Activated CD4-positive, alpha-beta T cell treated with anti-CD3 and anti-CD28 coated beads, Interleukin-2, amount 50 U/mL, for 1 hour (primary cell): ENCODE data around the gene PLOD1.
"Not testable (repeated sequence)": the region's sequence is repeated elsewhere in the genome, so short reads cannot be mapped to it uniquely, and the experiment has no call there.

Experiments used
- DNase-seq: peaks from one replicate; pipeline ENCODE4 v3.0.0-alpha.2; 2020

Gene PLOD1

DNA sequence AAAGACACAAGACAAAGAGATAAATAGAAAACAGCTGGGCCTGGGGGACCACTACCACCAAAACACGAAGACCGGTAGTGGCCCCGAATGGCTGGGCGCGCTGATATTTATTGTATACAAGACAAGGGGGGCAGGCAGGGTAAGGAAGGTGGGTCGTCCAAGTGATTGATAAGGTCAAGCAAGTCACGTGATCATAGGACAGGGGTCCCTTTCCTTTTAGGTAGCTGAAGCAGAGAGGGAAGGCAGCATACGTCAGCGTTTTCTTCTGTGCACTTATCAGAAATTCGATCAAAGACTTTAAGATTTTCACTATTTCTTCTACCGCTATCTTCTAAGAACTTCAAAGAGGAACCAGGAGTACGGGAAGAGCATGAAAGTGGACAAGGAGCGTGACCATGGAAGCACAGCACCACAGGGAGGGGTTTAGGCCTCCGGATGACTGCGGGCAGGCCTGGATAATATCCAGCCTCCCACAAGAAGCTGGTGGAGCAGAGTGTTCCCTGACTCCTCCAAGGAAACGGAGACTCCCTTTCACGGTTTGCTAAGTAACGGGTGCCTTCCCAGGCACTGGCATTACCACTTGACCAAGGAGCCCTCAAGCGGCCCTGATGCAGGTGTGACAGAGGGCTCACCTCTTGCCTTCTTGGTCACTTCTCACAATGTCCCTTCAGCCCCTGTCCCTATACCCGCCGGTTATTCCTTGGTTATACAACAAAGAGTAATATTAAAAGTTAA is 21.9 kb upstream of the PLOD1 start:
- DNase-seq: not testable (repeated sequence)

DNA sequence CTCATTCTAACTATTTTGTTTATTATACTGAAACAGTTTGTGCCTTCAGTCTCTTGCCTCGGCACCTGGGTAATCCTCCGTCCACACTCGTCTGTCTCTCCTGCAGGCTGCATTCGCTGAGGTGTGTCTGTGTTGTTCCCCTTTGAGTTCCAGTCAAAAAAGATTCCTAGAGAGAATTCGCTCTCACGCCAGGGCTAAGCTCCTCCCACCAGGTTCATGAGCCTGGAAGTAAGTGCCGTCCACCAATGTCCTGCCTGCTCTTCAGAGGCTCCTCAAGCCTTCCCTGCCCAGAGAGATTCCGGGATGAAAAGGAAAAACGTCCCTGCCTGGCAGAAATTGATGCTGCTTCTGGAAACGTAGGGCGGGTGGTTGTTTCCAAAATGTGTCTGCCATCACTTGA is 21.2 kb upstream of the PLOD1 start:
- DNase-seq: no peak

DNA sequence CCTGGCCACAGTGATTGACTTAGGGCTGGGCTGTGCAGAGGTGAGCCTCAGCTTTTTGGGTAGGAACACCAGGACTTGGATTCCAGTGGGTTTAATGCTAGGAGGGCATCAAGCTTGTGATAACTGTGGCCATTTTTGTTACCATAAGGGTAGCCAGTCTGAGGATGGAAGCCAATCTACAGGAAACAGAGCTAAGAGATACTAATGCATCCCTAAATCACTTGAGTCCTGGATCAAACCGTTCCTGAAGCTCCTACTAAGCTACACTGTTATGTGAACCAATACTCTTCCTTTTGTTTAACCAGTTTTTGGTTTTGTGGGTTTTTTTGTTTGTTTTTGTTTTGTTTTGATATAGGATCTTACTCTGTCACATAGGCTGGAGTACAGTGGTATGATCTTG is 20.5 kb upstream of the PLOD1 start:
- no peak for DNase-seq

DNA sequence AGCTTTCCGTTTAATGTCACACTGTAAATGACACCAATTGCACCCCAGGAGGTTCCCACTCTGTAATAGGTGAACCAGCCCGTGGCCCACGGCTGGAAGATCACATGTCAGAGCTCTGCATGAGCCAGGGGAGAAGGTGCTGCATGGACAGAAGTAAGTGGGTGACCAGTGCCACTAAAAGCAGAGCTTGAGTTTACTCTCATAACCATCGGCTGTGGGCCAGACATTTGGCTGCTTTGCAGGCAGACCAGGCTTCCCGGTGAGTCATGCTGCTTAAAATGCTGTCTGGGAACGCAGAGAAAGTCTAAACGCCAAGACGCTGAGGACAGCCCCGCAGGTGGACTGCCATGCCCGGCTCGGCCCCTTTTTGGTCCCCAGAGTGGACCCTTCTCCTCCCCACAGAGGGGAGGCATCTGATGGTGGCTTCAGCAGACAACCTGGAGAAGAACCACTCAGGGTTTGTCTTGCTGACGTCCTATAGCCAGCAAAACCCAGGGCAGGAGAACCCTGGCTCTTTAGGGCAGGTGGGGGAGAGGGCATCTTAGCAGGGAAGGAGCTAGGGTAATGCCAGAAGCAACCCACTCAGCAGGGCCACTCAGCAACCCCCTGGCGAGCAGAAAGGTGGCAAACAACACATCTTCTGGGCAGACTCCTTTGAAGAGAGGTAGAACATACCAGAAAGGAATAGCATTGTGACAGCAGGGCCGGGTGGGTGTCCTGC is 15.6 kb upstream of the PLOD1 start:
- DNase-seq: no peak

DNA sequence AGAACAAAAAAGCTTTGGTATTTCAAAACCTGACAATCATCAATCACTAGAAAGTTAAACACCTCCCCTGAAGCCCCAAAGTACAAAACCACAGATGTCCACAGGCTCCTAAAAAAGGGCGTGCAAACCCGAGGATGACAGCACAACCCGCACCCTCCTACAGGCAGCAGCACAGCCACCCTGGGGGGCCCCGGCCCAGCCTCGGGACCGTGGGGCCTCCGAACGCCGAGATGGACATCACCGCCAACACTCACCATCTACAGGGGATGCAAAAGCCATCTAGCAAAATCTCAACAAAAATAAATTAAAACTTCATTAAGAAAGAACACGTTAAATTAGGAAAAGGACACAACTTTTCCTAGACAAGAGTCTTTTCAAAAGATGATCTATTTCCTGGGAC is 14.9 kb upstream of the PLOD1 start:
- no peak for DNase-seq

DNA sequence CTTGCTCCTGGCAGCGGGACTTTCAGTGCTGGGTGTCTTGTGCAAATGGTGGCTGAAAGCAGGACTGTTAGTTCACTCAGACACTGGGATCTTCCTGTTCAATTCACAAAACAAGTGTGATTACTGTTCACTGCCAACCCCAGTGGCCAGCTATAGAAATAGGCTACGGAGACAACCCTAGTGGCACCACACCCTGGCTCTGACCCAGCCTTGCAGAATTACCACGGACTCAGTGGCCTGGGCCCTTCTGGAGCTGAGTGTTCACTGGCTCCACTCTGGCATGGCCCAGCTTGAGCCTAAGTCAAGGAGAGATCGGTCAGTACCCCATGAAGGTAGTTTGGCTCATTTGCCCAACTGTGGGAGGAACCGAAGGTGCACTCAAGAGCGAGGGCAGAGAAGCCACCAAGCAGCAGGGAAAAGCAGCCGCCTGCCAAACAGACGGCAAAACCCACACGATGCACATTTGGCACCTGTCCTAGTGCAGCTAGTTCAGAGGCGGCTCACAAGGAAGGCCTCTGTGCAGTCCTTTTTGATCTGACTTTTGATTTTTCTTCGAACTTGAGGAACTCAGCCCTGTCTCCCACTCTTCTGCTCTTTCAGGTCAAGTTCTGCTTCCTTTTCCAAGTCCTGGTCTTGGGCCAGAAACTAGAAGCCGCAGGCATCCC is 14.1 kb upstream of the PLOD1 start:
- no peak for DNase-seq

DNA sequence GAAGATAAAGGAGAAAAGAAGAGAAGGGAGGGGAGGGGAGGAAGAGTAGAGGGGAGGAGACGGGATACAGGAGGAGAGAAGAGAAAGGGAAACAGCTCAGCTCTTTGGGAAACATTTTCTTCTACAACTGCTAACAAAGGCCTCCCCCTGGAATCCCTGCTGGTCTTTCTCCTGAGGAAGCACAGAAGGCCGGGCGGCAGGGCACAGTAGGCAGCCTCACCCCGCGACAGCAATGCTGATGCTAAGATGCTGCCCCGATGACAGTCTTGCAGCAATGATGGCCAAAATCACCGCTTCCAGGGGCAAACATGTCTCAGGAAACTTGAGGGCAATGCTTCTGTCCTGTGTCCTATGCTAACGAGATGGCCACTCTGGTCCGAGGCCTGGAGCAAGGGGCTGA is 13.5 kb upstream of the PLOD1 start:
- no peak for DNase-seq

DNA sequence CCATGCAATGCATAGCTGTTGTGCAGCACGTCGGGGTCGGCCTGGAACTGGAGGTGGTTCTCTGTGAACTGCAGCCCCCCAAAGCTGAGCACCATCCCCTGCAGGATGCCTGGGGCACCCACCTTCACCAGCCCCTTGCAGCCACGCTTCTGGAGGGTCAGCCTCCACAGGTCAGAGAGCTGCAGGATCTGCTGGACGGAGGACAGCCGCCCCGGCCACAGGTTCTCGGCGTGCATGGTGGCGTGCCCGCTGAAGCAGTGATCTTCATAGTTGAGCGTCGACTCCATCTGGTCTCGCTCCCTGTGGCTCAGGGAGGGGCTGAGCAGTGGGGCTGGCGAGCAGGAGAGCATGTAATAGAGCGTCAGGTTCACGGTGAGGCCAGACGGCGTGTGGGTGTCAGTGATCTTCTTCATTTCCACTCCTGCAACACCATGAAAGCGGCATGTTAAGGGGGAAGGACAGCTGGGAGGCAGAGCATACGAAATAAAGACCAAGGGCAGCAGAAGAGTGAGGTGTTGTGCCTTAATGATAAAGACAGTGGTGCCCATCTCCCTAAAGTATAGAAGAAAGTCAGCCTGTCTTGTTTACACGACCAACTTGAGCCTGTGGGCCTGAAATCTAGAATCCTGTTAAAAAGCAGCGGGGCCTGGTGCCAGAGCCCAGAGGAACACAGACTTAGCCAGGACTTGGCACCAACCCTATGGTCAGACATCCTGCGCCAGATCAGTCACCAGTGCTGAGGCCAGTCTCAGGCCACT is 11.3 kb upstream of the PLOD1 start:
- DNase-seq: no peak

DNA sequence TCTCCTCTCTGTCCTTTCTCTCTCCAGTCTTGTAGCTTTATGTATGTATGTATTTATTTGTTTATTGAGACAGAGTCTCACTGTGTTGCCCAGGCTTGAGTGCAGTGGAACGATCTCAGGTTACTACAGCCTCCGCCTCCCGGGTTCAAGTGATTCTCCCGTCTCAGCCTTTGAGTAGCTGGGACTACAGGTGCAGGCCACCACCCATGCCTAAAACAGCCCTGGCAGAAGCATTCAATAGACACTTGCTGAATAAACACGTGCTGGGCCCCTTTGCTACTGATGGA is 10.7 kb upstream of the PLOD1 start:
- no peak for DNase-seq

DNA sequence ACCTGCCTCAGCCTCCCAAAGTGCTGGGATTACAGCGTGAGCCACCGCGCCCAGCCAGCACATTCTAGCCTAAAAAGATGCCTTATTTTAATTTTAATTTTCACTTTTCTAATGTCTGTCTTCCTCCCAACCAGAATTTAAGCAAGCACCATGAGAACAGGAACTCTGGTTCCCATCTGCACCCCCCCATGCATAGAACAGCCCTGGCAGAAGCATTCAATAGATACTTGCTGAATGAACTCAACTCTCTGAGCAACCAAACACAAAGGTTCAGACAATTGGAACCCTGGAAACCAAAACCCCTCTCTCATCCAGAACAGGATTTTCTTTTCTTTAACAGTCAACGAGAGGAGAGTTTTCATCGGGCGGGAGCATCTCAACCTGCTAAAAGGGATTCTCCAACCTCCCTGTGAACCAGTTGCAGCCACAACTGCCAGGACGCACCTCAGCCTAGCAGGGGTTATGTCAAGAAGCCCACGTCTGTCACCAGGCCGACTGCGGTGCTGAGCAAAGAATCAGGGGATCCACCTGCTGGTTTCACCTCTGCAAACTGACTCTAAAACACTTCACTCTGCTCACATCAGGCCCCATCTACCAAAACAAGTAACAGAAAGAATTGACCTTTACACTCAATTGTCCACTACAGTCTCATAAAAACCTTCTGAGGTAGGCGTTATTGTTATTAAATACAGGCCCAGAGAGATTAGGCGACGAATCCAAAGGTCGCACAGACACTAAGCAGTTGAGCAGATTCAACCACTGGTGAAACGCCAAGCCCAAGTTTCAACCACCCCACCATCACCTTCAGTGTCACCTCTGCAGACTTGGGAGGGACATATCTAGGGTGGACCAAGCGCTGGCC is 10.0 kb upstream of the PLOD1 start:
- no peak for DNase-seq

DNA sequence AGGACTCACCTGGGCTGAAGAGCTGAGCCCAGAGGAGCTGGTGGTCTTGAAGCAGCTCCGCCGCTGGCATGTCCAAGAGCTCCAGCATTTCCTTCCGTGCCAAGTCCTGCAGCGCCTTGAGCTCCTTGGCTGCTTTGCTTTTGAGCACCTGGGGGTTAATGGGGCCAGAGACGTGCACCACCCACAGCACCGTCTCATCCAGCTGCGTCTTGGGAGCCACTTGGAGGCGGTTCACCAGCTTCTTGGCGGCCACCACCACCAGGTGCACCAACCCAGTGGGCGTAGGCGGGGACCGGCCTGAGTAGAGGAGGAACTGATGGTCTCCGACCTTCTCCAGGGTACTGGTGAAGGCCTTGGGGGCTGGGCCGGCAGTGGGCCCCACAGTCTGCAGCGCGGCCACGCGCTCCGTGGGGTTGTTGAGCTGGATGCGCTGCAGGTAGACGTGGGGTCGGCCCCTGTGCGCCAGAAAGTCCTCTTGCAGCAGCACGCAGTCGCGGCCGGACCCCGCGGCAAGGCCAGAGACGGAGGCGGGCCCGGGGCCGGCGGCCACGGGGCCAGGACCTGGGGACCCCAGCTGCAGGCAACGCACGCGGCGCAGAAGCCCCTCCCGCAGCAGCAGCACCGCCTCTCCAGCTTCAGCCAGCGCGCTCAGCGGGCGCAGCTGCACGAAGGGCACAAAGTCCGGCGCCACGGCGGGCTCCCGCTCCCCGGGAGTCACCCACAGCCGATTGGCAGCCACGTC is 9.2 kb upstream of the PLOD1 start:
- not testable (repeated sequence) for DNase-seq

DNA sequence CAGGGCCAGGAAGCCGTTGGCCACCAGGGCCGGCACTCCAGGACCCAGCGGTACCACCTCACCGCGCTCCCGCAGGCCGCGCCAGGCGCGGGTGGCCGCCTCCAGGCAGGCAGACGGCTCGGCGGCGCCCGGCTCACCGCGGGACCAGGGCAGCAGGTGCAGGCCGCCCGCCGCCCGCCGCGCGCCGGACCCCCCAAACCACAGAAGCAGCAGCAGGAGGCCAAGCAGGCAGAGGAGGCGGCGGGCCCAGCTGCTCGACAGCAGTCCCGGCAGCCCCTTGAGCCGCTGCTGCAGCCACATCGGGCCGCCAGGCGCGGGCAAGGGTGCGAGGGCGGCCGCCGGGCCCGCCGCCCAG is 8.6 kb upstream of the PLOD1 start:
- DNase-seq: no peak

DNA sequence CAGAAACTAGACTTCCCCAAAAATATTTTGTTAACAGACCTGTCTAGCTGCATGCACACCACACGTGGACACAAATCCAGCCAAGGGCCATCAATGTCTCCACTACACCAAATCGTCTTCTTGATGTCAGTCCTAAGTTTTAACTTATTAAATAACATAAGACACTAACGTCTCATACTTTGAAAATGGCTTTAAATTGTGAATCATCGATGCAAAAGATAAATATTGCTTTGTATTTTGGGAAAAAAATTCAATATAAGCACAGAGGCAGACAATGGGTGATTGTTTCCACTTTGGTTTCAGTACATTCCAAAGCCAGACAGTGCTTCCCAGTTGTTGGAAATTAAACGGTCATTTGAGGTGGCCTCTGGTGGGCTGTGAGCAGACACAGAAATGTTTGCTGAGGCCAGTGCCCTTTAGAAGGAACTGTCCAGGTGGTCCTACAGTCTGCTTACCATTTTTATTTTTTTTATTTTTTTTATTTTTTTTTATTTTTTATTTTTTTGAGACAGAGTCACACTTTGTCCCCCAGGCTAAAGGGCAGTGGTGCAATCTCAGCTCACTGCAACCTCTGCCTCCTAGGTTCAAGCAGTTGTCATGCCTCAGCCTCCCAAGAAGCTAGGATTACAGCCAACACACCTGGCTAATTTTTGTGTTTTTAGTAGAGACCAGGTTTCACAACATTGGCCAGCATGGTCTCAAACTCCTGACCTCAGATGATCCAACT is 6.5 kb upstream of the PLOD1 start:
- no peak for DNase-seq

DNA sequence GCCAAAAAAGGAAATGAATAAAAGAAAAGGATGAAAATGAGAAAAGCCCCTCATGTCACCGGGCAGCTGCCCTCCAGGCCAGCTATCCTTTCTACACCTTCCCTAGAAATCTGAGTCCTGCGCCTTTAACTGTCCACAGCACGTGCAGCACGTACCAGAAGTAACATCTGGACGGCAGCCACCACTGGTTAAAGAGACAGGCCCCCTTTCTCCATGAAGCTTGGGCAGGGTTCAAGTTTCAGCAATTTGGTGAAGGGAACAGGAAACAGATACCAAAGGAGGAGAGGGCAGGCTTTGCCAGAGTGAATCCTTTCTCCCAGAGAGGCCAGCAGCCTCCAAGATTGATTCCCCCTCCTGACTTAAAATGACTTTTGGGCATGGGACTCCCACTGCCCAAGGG is 4.7 kb upstream of the PLOD1 start:
- DNase-seq: no peak

DNA sequence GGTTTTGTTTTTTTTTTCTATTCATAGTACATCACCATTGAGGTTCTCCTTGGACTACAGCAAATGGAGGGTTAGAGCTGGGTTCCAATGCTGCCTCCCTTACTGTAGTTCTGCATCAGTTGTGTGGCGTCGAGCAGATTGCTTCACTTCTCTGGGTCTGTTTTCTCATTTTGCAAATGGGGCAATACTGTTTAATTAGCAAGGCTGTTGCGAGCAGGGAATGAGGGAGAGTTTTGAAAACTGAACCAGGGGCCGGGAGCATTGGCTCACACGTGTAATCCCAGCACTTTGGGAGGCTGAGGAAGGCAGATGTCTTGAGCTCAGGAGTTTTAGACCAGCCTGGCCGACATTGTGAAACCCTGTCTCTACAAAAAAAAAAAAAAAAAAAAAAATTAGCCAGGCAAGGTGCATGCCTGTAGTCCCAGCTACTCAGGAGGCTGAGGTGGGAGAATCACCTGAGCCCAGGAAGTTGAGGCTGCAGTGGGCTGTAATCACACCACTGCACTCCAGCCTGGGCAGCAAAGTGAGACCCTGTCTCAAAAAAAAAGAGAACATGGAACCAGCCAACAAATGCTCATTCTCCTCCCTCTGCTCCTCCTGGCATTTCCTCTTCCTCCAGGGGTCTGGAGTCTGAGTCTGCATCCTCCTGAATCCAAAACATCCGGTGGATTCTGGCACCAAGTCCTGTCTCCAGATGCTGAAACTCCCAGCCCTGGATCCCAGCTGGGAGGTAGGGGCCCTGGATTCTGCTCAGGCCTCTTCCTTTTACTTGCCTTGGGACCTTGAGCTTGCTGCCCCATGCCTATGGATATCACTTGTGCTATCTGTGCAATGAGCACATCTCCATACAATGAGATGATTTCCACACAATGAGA is 3.7 kb upstream of the PLOD1 start:
- no peak for DNase-seq

DNA sequence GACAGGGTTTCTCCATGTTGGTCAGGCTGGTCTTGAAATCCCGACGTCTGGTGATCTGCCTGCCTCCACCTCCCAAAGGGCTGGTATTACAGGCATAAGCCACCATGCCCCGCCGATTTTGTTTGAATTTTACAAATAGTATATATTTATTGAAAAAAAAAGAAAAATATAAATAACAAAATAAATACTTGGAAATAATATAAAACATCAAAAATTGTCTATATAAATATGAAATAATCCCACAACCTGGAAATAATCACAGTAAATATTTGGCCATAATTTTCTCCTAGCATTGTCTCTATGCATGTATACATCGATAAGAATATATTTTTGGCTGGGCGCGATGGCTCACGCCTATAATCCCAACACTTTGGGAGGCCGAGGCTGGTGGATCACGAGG is 2.7 kb upstream of the PLOD1 start:
- DNase-seq: no peak

DNA sequence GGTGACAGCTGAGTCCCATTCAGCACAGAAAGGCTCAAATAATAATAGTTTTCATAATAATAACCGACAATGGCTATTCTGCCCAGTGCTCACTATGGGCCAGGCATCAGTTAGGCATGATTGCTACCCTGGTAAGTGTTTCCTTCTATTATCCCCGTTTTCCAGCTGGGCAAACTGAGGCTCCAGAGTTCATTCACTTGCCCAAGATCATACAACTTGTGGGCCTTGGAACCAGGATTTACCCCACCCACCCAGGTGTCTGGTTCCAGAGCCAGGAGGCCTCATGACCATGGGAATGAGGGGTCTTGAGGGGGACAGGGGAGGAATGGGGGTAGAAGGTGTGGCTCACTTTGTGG is 518 bp downstream of the PLOD1 start:
- DNase-seq: no peak

DNA sequence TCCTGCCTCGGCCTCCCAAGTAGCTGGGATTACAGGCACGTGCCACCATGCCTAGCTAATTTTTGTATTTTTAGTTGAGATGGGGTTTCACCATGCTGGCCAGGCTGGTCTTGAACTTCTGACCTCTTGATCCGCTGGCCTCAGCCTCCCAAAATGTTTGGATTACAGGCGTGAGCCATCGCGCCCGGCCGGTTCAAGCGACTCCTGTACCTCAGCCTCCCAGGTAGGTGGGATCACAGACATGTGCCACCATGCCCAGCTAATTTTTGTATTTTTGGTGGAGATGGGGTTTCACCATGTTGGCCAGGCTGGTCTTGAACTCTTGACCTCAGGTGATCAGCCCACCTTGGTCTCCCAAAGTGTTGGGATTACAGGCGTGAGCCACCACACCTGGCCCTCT is 1.2 kb downstream of the PLOD1 start:
- DNase-seq: not testable (repeated sequence)

DNA sequence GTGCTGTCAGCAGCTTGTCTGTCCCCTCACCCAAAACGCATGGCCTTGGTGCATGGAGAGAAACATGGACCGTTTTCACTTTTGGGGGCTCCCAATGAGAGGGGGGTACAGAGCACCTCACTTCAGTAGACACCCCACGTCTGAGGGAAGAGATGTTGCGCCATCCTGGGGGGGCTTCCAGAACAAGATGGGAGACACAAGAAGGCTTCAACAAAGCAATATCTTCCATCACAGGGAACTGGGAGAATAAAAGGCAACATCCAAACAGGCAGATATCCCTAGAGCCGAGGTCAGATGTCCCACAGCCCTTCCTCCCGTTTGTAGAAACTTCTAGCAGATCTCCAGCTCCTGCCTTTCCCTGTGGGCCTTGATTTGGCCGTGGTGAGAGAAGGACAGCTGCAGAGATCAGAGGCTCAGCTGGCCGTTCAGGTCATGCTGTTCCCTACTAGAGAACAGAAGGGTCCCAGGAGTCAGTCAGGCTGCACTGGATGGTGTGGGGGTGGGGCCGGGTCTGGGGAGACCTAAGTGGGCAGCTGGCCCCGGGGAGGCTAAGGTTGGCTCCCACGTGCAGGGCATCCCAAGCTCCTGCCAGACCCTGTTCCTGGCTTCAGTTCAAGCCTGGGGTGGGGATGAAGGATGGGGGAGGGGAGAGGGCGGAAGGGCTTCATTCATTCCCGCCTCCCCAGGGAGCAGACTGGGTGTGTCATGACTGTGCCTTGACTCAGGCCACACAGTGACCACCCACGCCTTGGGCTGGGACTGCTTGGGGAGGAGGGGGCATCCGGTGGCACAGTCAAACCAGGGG is 4.4 kb downstream of the PLOD1 start:
- DNase-seq: no peak

DNA sequence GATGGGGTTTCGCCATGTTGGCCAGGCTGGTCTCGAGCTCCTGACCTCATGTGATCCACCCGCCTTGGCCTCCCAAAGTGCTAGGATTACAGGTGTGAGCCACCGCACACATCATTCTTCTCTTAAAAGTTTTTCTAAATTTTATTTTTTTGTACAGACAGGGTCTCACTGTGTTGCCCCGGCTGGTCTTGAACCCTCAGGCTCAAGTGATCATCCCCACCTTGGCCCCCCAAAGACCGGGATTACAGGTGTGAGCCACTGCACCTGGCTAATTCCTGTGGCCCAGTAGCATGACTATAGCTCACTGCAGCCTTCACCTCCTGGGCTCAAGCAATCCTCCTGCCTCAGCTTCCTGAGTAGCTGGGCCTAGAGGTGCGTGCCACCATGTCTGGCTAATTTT is 5.3 kb downstream of the PLOD1 start:
- not testable (repeated sequence) for DNase-seq
